Urinary bladder (tissue), 4 donors: ENCODE results near the gene CCDC81. TPM values are rescaled to one million over a fixed set of nuclear protein-coding genes. Genes with fewer than 3 reads are reported as not detected.
"Not testable (repeated sequence)": the region's sequence is repeated elsewhere in the genome, so short reads cannot be mapped to it uniquely, and the experiment has no call there.

Source experiments
- DNase-seq: peaks from one replicate; pipeline ENCODE4 v3.0.0-alpha.2; 2015; ENCODE audit errors: extremely low spot score
- H3K27ac ChIP-seq: one replicate; pipeline ENCODE4 v1.5.1; 2013; ENCODE audit warnings: low read depth, mild to moderate bottlenecking, moderate library complexity
- H3K36me3 ChIP-seq: one replicate; pipeline ENCODE4 v1.6.1; 2013; ENCODE audit warnings: mild to moderate bottlenecking, moderate library complexity; ENCODE audit not compliant: insufficient read depth
- H3K4me1 ChIP-seq: one replicate; pipeline ENCODE4 v1.6.1; 2013; ENCODE audit warnings: mild to moderate bottlenecking, moderate library complexity; ENCODE audit not compliant: insufficient read depth
- H3K4me3 ChIP-seq: one replicate; pipeline ENCODE4 v1.5.1; 2013; ENCODE audit warnings: low read depth, low read length
- WGBS: extraction: QIAGEN DNeasy Blood & Tissue Kit; methylation state at CpG from one replicate; pipeline ENCODE4 v1.1.7; 2013; 5-methylcytosine and 5-hydroxymethylcytosine counted together
- polyA plus RNA-seq: library from polyadenylated mRNA; stranded (reverse); fragments of 200-250 nt; gene quantifications from one replicate; pipeline ENCODE4 v1.2.3, GENCODE V29; 2013
- total RNA-seq: library from RNA; depleted of rRNA; stranded (reverse); fragments of >200 nt; gene quantifications from one replicate; pipeline ENCODE4 v1.2.3, GENCODE V29; 2014
- donor health status: healthy with polysubstance abuse.
- donor health status: healthy.

The CCDC81 gene
- total and polyA plus RNA-seq, 2 donors = 1.2 to 5.1 TPM

DNA sequence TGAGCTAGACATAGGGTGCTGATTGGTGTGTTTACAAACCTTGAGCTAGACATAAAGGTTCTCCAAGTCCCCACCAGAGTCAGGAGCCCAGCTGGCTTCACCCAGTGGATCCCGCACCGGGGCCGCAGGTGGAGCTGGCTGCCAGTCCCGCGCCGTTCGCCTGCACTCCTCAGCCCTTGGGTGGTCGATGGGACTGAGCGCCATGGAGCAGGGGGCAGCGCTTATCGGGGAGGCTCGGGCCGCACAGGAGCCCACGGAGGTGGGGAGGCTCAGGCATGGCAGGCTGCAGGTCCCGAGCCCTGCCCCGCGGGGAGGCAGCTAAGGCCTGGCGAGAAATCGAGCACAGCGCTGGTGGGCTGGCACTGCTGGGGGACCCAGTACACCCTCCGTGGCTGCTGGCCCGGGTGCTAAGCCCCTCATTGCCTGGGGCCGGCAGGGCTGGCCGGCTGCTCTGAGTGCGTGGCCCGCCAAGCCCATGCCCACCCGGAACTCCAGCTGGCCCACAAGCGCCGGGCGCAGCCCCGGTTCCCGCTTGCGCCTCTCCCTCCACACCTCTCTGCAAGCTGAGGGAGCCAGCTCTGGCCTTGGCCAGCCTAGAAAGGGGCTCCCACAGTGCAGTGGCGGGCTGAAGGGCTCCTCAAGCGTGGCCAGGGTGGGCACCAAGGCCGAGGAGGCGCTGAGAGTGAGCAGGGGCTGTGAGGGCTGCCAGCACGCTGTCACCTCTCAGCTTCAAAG lies 58.8 kb downstream of the CCDC81 start:
- 96% methylated on average over 38 of the region's 38 CpGs for WGBS
- H3K4me3 ChIP-seq, H3K27ac ChIP-seq, H3K36me3 ChIP-seq, H3K4me1 ChIP-seq, DNase-seq: not testable (repeated sequence)

- WGBS = 100% methylated on average over 2 of the region's 2 CpGs
- H3K27ac ChIP-seq = no peak overlapping the region
- DNase-seq = no peak
- no peak overlapping the region for H3K4me3 ChIP-seq
- no peaks in the 10 kb centered on the region for H3K4me1 ChIP-seq
- no peaks in the 10 kb centered on the region for H3K36me3 ChIP-seq
Measured at GRCh38 chr11:86435711-86436110, 61.0 kb downstream of the CCDC81 start.

DNA sequence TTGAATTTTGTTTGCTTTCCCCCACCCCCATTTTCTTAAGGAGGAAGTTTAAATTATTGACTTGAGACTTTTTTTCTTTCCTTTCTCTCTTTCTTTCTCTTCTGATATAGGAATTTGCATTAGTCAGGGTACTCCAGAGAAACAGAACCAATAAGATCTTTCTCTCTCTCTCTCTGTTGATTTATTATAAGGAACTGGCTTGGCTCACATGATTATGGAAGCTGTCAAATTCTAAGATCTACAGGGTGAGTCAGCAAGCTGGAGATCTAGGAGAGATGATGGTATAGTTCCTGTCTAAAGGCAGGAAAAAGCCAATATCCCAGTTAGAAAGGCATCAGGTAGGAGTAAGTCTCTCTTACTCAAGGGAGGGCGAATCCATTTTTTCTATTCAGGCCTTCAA lies 64.0 kb downstream of the CCDC81 start:
- Histone ChIP-seq H3K4me1 (no peaks in the 10 kb centered on the region), H3K36me3 (no peaks in the 10 kb centered on the region), H3K4me3 (no peak overlapping the region), H3K27ac (no peak overlapping the region)
- DNase-seq = no peak
- 95% methylated on average over 1 of the region's 1 CpG for WGBS

DNA sequence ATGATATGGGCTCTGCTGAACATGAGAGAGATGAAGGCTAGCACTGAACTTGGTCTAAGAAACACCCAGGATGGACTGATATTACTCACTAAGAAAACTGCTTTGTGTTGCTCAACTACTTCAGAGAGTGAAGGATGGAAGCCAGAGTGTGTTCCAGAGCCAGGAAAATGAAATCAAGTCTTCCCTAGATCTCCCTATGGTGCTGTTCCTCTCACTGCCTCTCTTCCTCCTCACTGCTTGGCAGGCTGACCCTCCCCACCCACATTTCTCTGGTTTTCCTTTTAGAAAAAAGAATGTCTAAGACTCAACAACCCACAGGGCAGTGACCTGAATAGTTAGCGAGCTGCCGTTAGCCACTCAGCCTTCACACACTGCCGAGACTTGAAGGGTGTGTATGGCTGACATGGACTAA lies 65.6 kb downstream of the CCDC81 start:
- no peak overlapping the region for H3K27ac ChIP-seq
- H3K4me3 ChIP-seq = no peak overlapping the region
- H3K36me3 ChIP-seq = no peaks in the 10 kb centered on the region
- no peak for DNase-seq
- WGBS = 77% methylated on average over 3 of the region's 3 CpGs
- no peaks in the 10 kb centered on the region for H3K4me1 ChIP-seq

DNA sequence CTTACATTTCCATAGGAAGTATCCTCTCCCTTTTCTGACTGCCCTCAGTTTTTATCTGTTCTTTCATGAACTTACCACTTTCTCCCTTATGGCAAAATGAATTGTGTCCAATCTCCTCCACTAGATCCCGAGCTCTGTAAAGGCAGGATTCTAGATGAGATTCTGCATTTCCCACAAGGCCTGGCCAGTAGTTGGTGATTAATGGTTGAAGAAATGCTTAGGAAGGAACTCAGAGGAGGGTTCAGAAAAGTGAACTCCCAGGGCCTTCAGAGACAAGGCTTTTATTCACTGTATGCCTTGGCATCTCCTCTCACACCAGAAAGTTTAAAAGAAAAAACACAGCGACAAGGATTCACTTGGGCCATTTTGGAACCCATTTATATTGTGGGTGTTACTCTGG lies 66.2 kb downstream of the CCDC81 start:
- Histone ChIP-seq H3K4me1 (no peaks in the 10 kb centered on the region), H3K27ac (no peak overlapping the region), H3K36me3 (no peaks in the 10 kb centered on the region), H3K4me3 (no peak overlapping the region)
- no peak for DNase-seq
- WGBS = 75% methylated on average over 2 of the region's 2 CpGs

DNA sequence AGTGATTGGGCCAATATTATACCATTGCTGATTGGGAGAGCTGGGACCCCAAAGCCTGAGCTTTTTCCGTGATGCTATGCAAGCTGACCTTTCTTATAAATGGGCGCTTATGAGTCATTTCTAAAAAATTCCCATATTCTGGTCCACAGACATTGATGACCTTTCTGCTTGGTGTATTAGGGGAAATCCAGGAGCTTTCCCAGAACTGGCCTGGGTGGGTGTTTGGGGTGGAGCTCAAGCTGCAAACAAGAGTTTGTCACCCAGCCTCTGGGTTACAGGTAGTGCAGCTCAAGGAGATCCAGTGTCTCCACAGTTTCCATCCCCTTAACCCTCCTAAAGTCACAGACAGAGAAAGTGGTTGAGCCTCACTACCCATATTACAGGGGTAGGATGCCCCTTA lies 67.7 kb downstream of the CCDC81 start:
- no peaks in the 10 kb centered on the region for H3K36me3 ChIP-seq
- WGBS = 88% methylated on average over 2 of the region's 2 CpGs

GRCh38 chr11:86442827-86443226 lies 68.1 kb downstream of the CCDC81 start:
- Histone ChIP-seq H3K27ac (no peak overlapping the region), H3K4me3 (no peak overlapping the region), H3K36me3 (no peaks in the 10 kb centered on the region), H3K4me1 (no peaks in the 10 kb centered on the region)
- no peak for DNase-seq
- WGBS = 85% methylated on average over 5 of the region's 5 CpGs

More for the DNA sequence above, 67.7 kb downstream of the CCDC81 start:
- H3K4me1 ChIP-seq = no peaks in the 10 kb centered on the region
- no peak overlapping the region for H3K4me3 ChIP-seq
- no peak overlapping the region for H3K27ac ChIP-seq
- DNase-seq = no peak

GRCh38 chr11:86443415-86443814 lies 68.7 kb downstream of the CCDC81 start:
- H3K4me1 ChIP-seq = no peaks in the 10 kb centered on the region
- no peak overlapping the region for H3K27ac ChIP-seq
- no peak overlapping the region for H3K4me3 ChIP-seq
- no peak for DNase-seq
- no peaks in the 10 kb centered on the region for H3K36me3 ChIP-seq
- 0% methylated on average over 1 of the region's 1 CpG for WGBS

DNA sequence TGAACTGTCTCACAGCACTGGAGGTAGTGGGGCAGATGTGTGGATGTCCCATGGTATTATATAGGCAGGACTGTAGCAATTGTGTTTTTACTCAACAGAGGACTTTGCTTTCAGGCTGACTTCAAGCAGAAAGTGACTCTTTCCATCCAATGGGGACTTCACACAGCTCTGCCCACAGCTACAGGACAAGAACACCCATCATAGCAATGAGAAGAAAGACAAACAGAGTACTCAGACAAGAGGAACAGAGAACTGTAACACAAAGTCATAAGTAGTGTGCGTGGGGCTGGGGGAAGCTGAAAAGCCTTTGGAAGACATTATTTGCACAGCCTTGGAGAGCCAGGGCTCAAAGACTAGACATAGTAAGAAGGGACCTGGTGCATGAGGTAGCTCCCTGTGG lies 70.3 kb downstream of the CCDC81 start:
- WGBS = 98% methylated on average over 1 of the region's 1 CpG

GRCh38 chr11:86446163-86446923 lies 71.7 kb downstream of the CCDC81 start:
- Histone ChIP-seq H3K4me1 (no peaks in the 10 kb centered on the region), H3K4me3 (no peak overlapping the region), H3K36me3 (no peaks in the 10 kb centered on the region), H3K27ac (no peak overlapping the region)
- WGBS = 95% methylated on average over 8 of the region's 8 CpGs
- DNase-seq = no peak

More for the DNA sequence above, 70.3 kb downstream of the CCDC81 start:
- H3K27ac ChIP-seq = no peak overlapping the region
- no peaks in the 10 kb centered on the region for H3K36me3 ChIP-seq
- H3K4me3 ChIP-seq = no peak overlapping the region
- DNase-seq = no peak
- no peaks in the 10 kb centered on the region for H3K4me1 ChIP-seq

- no peaks in the 10 kb centered on the region for H3K36me3 ChIP-seq
- no peaks in the 10 kb centered on the region for H3K4me1 ChIP-seq
- 96% methylated on average over 12 of the region's 12 CpGs for WGBS
- no peak overlapping the region for H3K4me3 ChIP-seq
- DNase-seq = no peak
- H3K27ac ChIP-seq = no peak overlapping the region
Measured at GRCh38 chr11:86446924-86447285, 72.2 kb downstream of the CCDC81 start.

DNA sequence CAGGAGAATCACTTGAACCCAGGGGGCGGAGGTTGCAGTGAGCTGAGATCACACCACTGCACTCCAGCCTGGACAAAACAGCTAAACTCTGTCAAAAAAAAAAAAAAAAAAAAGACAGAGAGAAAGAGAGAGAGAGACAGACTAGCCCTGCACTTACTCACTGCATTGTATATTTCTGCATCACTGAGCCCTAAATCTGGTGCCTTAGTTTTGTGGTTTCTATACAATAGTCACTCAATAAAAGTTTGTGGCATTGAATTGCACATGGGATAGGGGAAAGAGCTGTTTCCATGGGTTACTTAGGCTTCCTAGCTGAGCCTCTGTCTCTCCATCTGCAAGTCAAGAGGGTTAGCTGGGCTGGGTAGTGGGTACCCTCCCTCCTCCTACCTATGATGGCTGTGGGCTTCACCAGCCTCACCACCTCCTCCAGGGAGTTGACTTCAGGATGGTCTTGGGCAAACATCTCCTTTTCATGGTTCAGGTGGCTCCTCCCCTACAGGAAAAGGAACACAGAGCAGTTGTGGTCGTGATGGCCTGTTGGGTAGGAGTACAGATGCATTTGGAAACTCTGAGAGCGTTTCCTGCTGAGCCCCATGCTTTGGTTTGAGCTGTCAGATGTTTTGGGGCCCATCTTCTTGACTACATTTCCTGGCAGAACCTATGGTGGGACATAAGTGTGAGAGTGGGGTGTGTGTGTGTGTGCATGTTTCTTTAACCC lies 73.2 kb downstream of the CCDC81 start:
- Histone ChIP-seq H3K36me3 (no peaks in the 10 kb centered on the region), H3K27ac (no peak overlapping the region), H3K4me1 (no peaks in the 10 kb centered on the region), H3K4me3 (no peak overlapping the region)
- 88% methylated on average over 3 of the region's 3 CpGs for whole genome bisulfite sequencing
- DNase-seq = no peak

DNA sequence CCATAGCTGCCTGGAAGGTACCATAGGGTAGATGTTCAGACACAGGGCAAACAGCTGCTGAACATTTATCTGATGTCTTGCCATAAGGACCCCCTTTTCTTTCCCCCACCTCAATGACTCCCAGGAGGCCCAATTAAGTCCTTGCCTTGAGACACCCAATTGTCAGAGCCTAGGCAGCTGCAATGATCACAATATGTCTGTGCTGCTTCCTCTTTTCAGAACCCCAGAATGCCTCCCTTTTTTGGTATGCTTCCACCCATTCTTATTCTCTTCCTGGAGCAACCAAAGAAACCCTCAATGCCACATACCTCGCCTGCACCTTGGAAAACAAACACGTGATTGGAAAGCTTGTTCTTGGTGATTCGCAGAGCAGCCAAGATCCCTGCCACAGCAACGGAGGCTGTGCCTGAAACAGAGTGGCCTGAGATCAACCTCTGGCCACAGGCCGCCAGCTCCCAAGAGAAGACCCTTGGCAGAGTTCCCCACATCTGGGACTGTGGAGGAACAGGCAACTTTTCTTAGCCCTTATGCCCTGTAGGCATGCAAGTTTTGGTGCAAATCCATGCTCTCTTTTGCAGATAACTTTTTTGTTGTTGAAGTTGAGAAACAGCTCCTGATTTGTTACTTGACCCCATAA lies 75.4 kb downstream of the CCDC81 start:
- DNase-seq = no peak
- WGBS = 87% methylated on average over 5 of the region's 5 CpGs
- H3K27ac ChIP-seq = no peak overlapping the region
- H3K36me3 ChIP-seq = no peaks in the 10 kb centered on the region
- no peaks in the 10 kb centered on the region for H3K4me1 ChIP-seq
- H3K4me3 ChIP-seq = no peak overlapping the region
